ENCODE data around the gene ZDHHC11B. TPM values are rescaled to one million over a fixed set of nuclear protein-coding genes. Genes with fewer than 3 reads are reported as not detected.
"Not testable (repeated sequence)": the region's sequence is repeated elsewhere in the genome, so short reads cannot be mapped to it uniquely, and the experiment has no call there.

ZDHHC11B gene
- total and polyA plus RNA-seq, 2 donors (not counting 1 experiment from before 2014, with no cell fraction given): 0.52 TPM; not detected in 1

GRCh38 chr5:679166-679895 is 105.2 kb downstream of the ZDHHC11B start:
- H3K9me3 Mint-ChIP-seq (ENCODE audit: insufficient read depth); H3K4me1 Mint-ChIP-seq; H2AFZ ChIP-seq (ENCODE audit: insufficient read depth, low read depth, low read length, poor library complexity, severe bottlenecking); DNase-seq; H3K79me2 ChIP-seq (ENCODE audit: control insufficient read depth, insufficient read depth, low read length); H3K27ac Mint-ChIP-seq; intact Hi-C loops (cut with micrococcal nuclease); H3K27me3 Mint-ChIP-seq; H4K20me1 ChIP-seq (ENCODE audit: control insufficient read depth, insufficient read depth, low read length, poor library complexity, severe bottlenecking); ATAC-seq (ENCODE audit: low read depth); H3K4me1 ChIP-seq (ENCODE audit: control insufficient read depth in 2 of 2, insufficient read depth in 2 of 2, low read length in 2 of 2); H3K4me2 ChIP-seq (replicated peaks; ENCODE audit: low read depth, low read length, poor library complexity, severe bottlenecking); H3K9me3 ChIP-seq (ENCODE audit: control extremely low read depth in 1 of 3, control insufficient read depth in 2 of 3, insufficient read depth in 1 of 3, low read length in 2 of 3); H3K27ac ChIP-seq (ENCODE audit: low read length in 2 of 2); H3K36me3 ChIP-seq (replicated peaks in 1 of 2; ENCODE audit: control extremely low read depth in 1 of 2, control insufficient read depth in 1 of 2, extremely low read depth in 1 of 2, insufficient read depth in 2 of 2, low read length in 1 of 2); H3K4me3 ChIP-seq (ENCODE audit: control extremely low read depth in 1 of 5, extremely low read depth in 1 of 5, insufficient read depth in 1 of 5, low read depth in 2 of 5, low read length in 4 of 5); H3K4me3 Mint-ChIP-seq; H3K9ac ChIP-seq (ENCODE audit: low read length); POLR2A ChIA-PET; CTCF ChIA-PET: not testable (repeated sequence)
- H3K27me3 ChIP-seq (replicated peaks in 1 of 4; ENCODE audit: control extremely low read depth in 1 of 4, control insufficient read depth in 3 of 4, insufficient read depth in 4 of 4, low read length in 3 of 4): peaks cover 0 to 13% (median 0%) of the 10 kb centered on the region in 4 experiments
- WGBS (ENCODE audit: insufficient coverage): 73% methylated on average over 3 of the region's 17 CpGs

- H3K79me2 ChIP-seq (ENCODE audit: control insufficient read depth, insufficient read depth, low read length); H3K27ac ChIP-seq (ENCODE audit: low read length in 2 of 2); ATAC-seq (ENCODE audit: low read depth); H3K27ac Mint-ChIP-seq; POLR2A ChIA-PET; H2AFZ ChIP-seq (ENCODE audit: insufficient read depth, low read depth, low read length, poor library complexity, severe bottlenecking); H3K9ac ChIP-seq (ENCODE audit: low read length); H3K4me3 Mint-ChIP-seq; H3K9me3 Mint-ChIP-seq (ENCODE audit: insufficient read depth); H4K20me1 ChIP-seq (ENCODE audit: control insufficient read depth, insufficient read depth, low read length, poor library complexity, severe bottlenecking); intact Hi-C loops (cut with micrococcal nuclease); H3K4me3 ChIP-seq (ENCODE audit: control extremely low read depth in 1 of 5, extremely low read depth in 1 of 5, insufficient read depth in 1 of 5, low read depth in 2 of 5, low read length in 4 of 5); H3K4me1 ChIP-seq (ENCODE audit: control insufficient read depth in 2 of 2, insufficient read depth in 2 of 2, low read length in 2 of 2); H3K4me2 ChIP-seq (replicated peaks; ENCODE audit: low read depth, low read length, poor library complexity, severe bottlenecking); H3K27me3 Mint-ChIP-seq; DNase-seq; H3K4me1 Mint-ChIP-seq; CTCF ChIA-PET; H3K36me3 ChIP-seq (replicated peaks in 1 of 2; ENCODE audit: control extremely low read depth in 1 of 2, control insufficient read depth in 1 of 2, extremely low read depth in 1 of 2, insufficient read depth in 2 of 2, low read length in 1 of 2): not testable (repeated sequence)
- peaks cover 0 to 10% (median 0%) of the 10 kb centered on the region in 3 donors for H3K9me3 ChIP-seq (ENCODE audit: control extremely low read depth in 1 of 3, control insufficient read depth in 2 of 3, insufficient read depth in 1 of 3, low read length in 2 of 3)
- WGBS (ENCODE audit: insufficient coverage): 68% methylated on average over 3 of the region's 16 CpGs
- H3K27me3 ChIP-seq (replicated peaks in 1 of 4; ENCODE audit: control extremely low read depth in 1 of 4, control insufficient read depth in 3 of 4, insufficient read depth in 4 of 4, low read length in 3 of 4): peaks cover 0 to 21% (median under 1%) of the 10 kb centered on the region in 4 experiments
Observed at GRCh38 chr5:678521-678920, 106.0 kb downstream of the ZDHHC11B start.
